Trophoblast cell (in vitro differentiated cells and primary cell): Measurements from ENCODE around the gene TSHZ2.

Experiments used
- DNase-seq, 2 donors: peaks; one replicate each; pipeline ENCODE4 v3.0.0-alpha.2; 2016
- H2AFZ ChIP-seq: 2 replicates; pipeline ENCODE4 v1.6.1; 2013; ENCODE audit warnings: low read length, moderate library complexity, mild to moderate bottlenecking; ENCODE audit not compliant: insufficient read depth, poor library complexity
- H2AK5ac ChIP-seq: 2 replicates; pipeline ENCODE4 v1.6.1; 2013; ENCODE audit warnings: mild to moderate bottlenecking, low read length
- H2BK120ac ChIP-seq: 2 replicates; pipeline ENCODE4 v1.6.1; 2013; ENCODE audit warnings: low read length, mild to moderate bottlenecking, moderate library complexity; ENCODE audit not compliant: insufficient read depth, poor library complexity
- H2BK12ac ChIP-seq: 2 replicates; pipeline ENCODE4 v1.6.1; 2013; ENCODE audit warnings: mild to moderate bottlenecking, low read length, moderate library complexity
- H2BK5ac ChIP-seq: 2 replicates; pipeline ENCODE4 v1.6.1; 2013; ENCODE audit warnings: low read length, low read depth, moderate library complexity, mild to moderate bottlenecking; ENCODE audit not compliant: poor library complexity
- H3K14ac ChIP-seq: 2 replicates; pipeline ENCODE4 v1.6.1; 2013; ENCODE audit warnings: mild to moderate bottlenecking, low read length
- H3K18ac ChIP-seq: 2 replicates; pipeline ENCODE4 v1.6.1; 2013; ENCODE audit warnings: mild to moderate bottlenecking, low read length
- H3K23ac ChIP-seq: 2 replicates; pipeline ENCODE4 v1.6.1; 2013; ENCODE audit warnings: low read length
- H3K27ac ChIP-seq: 2 replicates; pipeline ENCODE4 v1.5.1; 2013; ENCODE audit warnings: low read depth, mild to moderate bottlenecking, inconsistent platforms, low read length, moderate library complexity
- H3K27me3 ChIP-seq: 2 replicates; pipeline ENCODE4 v1.6.1; 2013; ENCODE audit warnings: inconsistent platforms, mild to moderate bottlenecking, low read length, moderate library complexity; ENCODE audit not compliant: insufficient read depth
- H3K36me3 ChIP-seq, 2 experiments: 1 replicate in 1 of 2; 2 replicates in 1 of 2; pipeline ENCODE4 v1.6.1; 2013; ENCODE audit warnings: low read length in 2 of 2, mild to moderate bottlenecking in 2 of 2, moderate library complexity in 1 of 2; ENCODE audit not compliant: insufficient read depth in 2 of 2, control insufficient read depth in 1 of 2
- H3K4ac ChIP-seq: 2 replicates; pipeline ENCODE4 v1.6.1; 2013; ENCODE audit warnings: low read depth, mild to moderate bottlenecking, low read length, moderate library complexity
- H3K4me1 ChIP-seq, 2 experiments: 1 replicate in 1 of 2; 2 replicates in 1 of 2; pipeline ENCODE4 v1.6.1; 2013; ENCODE audit warnings: low read length in 2 of 2, mild to moderate bottlenecking in 2 of 2, moderate library complexity in 1 of 2; ENCODE audit not compliant: insufficient read depth in 2 of 2, control insufficient read depth in 1 of 2
- H3K4me2 ChIP-seq: 2 replicates; pipeline ENCODE4 v1.6.1; 2013; ENCODE audit warnings: inconsistent platforms, mild to moderate bottlenecking, low read length, moderate library complexity
- H3K4me3 ChIP-seq: 2 replicates; pipeline ENCODE4 v1.5.1; 2013; ENCODE audit warnings: mild to moderate bottlenecking, low read depth, low read length, inconsistent platforms
- H3K79me1 ChIP-seq: one replicate; pipeline ENCODE4 v1.6.1; 2013; ENCODE audit warnings: low read length
- H3K79me2 ChIP-seq: 2 replicates; pipeline ENCODE4 v1.6.1; 2013; ENCODE audit warnings: low read length, mild to moderate bottlenecking; ENCODE audit not compliant: control insufficient read depth, insufficient read depth, poor library complexity
- H3K9ac ChIP-seq: 2 replicates; pipeline ENCODE4 v1.6.1; 2013; ENCODE audit warnings: mild to moderate bottlenecking, low read length
- H3K9me3 ChIP-seq: 2 replicates; pipeline ENCODE4 v1.6.1; 2013; ENCODE audit warnings: low read depth, mild to moderate bottlenecking, control low read depth, inconsistent platforms, low read length; ENCODE audit not compliant: insufficient read depth
- H4K12ac ChIP-seq: 2 replicates; pipeline ENCODE4 v1.6.1; 2013; ENCODE audit warnings: low read depth, mild to moderate bottlenecking, low read length, moderate library complexity
- H4K8ac ChIP-seq: 2 replicates; pipeline ENCODE4 v1.6.1; 2013; ENCODE audit warnings: low read depth, mild to moderate bottlenecking, low read length, moderate library complexity
- H4K91ac ChIP-seq: one replicate; pipeline ENCODE4 v1.6.1; 2013; ENCODE audit warnings: low read depth, mild to moderate bottlenecking, low read length, moderate library complexity
- WGBS: extraction: QIAGEN DNeasy Blood & Tissue Kit; methylation state at CpG from one replicate; pipeline ENCODE4 v1.1.7; 2013; ENCODE audit warnings: missing lambda C conversion rate; ENCODE audit not compliant: insufficient read length, insufficient coverage; ENCODE audit errors: extremely low coverage; 5-methylcytosine and 5-hydroxymethylcytosine counted together

The TSHZ2 gene

DNA sequence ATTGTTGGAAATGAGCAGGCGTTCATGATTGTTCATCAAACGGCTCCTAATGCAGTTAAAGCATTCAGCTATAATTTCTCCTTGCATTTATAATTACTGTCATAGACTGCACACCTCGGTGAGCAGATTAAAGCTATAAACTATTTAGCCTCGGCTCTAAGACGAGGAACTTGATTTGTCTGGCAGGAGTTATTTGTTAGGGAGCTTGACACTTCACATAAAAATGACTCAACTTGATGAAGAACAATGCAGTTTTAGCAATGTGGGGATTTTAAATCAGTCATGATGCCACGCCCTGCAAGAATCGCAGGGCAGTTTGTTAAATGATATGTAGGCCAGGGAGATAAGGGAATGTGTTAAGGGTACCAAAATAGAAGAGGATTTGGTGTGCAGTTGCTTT is 290.2 kb downstream of the TSHZ2 start:
- Histone ChIP-seq H3K9me3 (no peaks in the 10 kb centered on the region), H3K79me1 (no peaks in the 10 kb centered on the region), H3K18ac (no peak overlapping the region), H3K36me3 (no peaks in the 10 kb centered on the region), H3K27ac (no peak overlapping the region), H3K4me2 (no peak overlapping the region), H2AK5ac (no peak overlapping the region), H2BK12ac (no peak overlapping the region), H3K14ac (no peak overlapping the region), H3K79me2 (no peaks in the 10 kb centered on the region), H3K23ac (no peak overlapping the region), H2BK5ac (no peak overlapping the region), H2AFZ (no peak overlapping the region), H3K27me3 (no peaks in the 10 kb centered on the region), H3K9ac (no peak overlapping the region), H4K12ac (no peak overlapping the region), H3K4ac (no peak overlapping the region), H3K4me1 (no peaks in the 10 kb centered on the region), H4K8ac (no peak overlapping the region), H2BK120ac (no peak overlapping the region), H4K91ac (no peak overlapping the region), H3K4me3 (no peak overlapping the region)
- no CpG with 5 or more reads among the region's 7 CpGs for WGBS
- peak; percentile 69 to 88 for DNase-seq

DNA sequence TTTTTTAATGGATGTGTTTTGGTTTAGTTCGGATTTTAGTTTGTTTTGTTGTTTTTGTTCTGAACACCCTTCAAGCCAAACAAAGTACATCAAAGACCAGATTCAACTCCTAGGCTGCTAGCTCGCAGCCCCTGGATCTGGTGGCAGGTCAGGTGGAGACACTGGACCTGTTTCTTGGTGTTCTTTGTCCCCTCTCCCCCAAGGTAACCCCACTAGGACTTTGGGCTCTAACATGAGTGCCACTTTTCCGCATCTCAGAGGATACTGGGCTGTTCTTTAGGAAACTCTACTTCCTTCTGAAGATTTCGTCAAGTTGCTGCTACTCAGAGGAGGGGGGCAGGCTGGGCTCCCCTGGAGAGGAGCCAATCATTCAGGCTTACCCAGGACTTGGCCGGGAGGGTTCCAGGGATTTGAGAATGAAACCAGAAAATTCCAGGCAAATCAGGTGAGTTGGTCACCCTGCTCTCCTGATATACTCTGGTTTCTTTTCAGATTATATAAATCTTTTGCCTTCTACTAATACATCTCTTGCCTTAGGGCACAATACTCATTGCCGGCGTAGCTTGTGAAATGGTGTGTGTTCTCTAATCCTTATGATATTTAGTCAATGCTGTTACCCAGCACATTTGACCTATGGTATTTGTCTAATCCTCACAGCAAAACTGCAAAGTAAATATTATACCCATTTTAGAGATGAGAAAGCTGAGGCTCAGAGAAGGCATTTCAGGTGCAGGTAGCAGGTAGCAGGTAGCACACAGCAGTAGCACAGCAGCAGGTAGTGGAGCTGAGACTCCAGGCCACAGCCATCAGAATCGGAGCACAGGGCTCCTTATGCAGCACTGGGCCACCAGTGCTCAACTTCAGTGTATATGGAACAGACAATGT is 291.6 kb downstream of the TSHZ2 start:
- no peak overlapping the region for H3K23ac ChIP-seq

DNA sequence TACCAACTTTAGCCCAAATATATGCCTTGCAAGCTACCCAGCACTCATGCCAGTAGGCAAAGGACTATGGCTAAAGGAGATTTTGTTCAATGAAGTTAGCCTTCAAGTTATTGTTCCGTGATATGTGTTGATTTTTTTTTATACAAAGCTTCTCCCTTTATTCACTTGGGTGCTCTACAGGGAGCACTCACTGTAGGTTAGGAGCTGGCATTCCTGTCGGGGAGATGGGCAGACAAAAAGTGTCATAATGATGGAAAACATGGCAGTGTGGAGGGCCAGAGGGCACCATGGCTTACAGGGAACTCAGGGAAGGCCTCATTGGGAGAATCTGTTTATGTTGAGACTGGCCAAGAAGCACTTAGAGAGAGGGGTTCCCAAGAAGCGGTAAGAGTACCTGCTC is 292.4 kb downstream of the TSHZ2 start:
- Histone ChIP-seq H4K8ac (no peak overlapping the region), H4K12ac (no peak overlapping the region), H3K9ac (no peak overlapping the region), H3K9me3 (no peaks in the 10 kb centered on the region), H3K4me2 (no peak overlapping the region), H3K18ac (no peak overlapping the region), H2BK5ac (no peak overlapping the region), H3K27me3 (no peaks in the 10 kb centered on the region), H3K79me1 (no peaks in the 10 kb centered on the region), H3K4ac (no peak overlapping the region), H4K91ac (no peak overlapping the region), H2BK12ac (no peak overlapping the region), H3K27ac (no peak overlapping the region), H3K4me1 (no peaks in the 10 kb centered on the region), H3K4me3 (no peak overlapping the region), H3K23ac (no peak overlapping the region), H3K79me2 (no peaks in the 10 kb centered on the region), H3K14ac (no peak overlapping the region), H2AFZ (no peak overlapping the region), H3K36me3 (no peaks in the 10 kb centered on the region), H2AK5ac (no peak overlapping the region), H2BK120ac (no peak overlapping the region)
- DNase-seq = no peak
- WGBS = no CpG with 5 or more reads among the region's 3 CpGs

More for the DNA sequence above, 291.6 kb downstream of the TSHZ2 start:
- Histone ChIP-seq H2BK5ac (no peak overlapping the region), H3K36me3 (no peaks in the 10 kb centered on the region), H4K12ac (no peak overlapping the region), H3K79me2 (no peaks in the 10 kb centered on the region), H3K27me3 (no peaks in the 10 kb centered on the region), H3K18ac (no peak overlapping the region), H3K9ac (no peak overlapping the region), H2BK120ac (no peak overlapping the region), H3K9me3 (no peaks in the 10 kb centered on the region), H3K14ac (no peak overlapping the region), H3K4ac (no peak overlapping the region), H3K79me1 (no peaks in the 10 kb centered on the region), H3K4me3 (peak overlapping the region; percentile 27), H3K27ac (no peak overlapping the region), H4K8ac (no peak overlapping the region), H4K91ac (no peak overlapping the region), H2AK5ac (no peak overlapping the region), H2BK12ac (no peak overlapping the region), H3K4me2 (no peak overlapping the region), H2AFZ (no peak overlapping the region), H3K4me1 (no peaks in the 10 kb centered on the region)
- WGBS = no CpG with 5 or more reads among the region's 8 CpGs
- peak; percentile 66 to 92 for DNase-seq

DNA sequence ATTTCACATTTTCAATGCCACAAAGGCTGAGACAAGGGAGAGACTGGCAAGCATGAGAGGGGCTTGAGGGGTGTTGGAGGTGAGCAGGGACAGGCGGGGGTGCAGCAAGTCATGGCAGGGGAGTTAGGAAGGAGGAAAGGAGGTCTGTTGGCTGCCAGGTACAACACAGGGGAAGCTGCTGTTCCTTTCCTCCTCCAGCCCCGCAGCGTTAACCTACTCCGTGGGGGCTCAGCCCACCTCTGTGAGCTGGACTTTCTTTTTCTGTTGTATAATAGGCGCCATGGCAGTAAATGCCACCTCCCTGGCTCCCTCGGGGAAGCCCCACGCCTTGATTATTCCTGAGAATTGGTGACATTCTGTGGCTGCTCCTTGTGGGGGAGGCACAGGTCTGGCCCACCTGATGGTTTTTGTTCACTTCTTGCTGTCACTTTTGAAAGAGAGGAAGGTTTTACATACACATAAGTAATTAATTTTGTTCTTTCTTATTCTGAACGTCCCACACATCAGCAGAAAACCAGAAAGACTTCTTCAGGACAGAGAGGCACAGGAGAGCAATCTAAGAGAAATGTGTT is 293.2 kb downstream of the TSHZ2 start:
- Histone ChIP-seq H2BK5ac (no peak overlapping the region), H3K4me3 (no peak overlapping the region), H3K9me3 (no peaks in the 10 kb centered on the region), H2AK5ac (no peak overlapping the region), H2AFZ (no peak overlapping the region), H3K79me2 (no peaks in the 10 kb centered on the region), H3K27ac (no peak overlapping the region), H3K14ac (no peak overlapping the region), H3K36me3 (no peaks in the 10 kb centered on the region), H4K91ac (no peak overlapping the region), H3K4ac (no peak overlapping the region), H3K4me2 (no peak overlapping the region), H3K18ac (no peak overlapping the region), H3K9ac (no peak overlapping the region), H3K27me3 (no peaks in the 10 kb centered on the region), H2BK120ac (no peak overlapping the region), H2BK12ac (no peak overlapping the region), H3K23ac (no peak overlapping the region), H4K8ac (no peak overlapping the region), H3K4me1 (no peaks in the 10 kb centered on the region), H4K12ac (no peak overlapping the region), H3K79me1 (no peaks in the 10 kb centered on the region)
- WGBS = no CpG with 5 or more reads among the region's 8 CpGs
- DNase-seq = no peak
